A673 (cell line): ENCODE measurements around the gene CPNE1. TPM values are rescaled to one million over a fixed set of nuclear protein-coding genes. Genes with fewer than 3 reads are reported as not detected.
A peak's percentile ranks its signal among the peaks of the same experiment; 100 is the strongest.

Experiments
- BruUV-seq: library from RNA; stranded (reverse); fragments of 400-500 nt; replicated peaks from 2 replicates; lab custom pipeline; 2021; lab: Mats Ljungman, UMichigan
- CTCF ChIA-PET: fragments of 300-600 bp; sonication (Branson Sonifier 250); formaldehyde crosslinking; loops from one replicate; lab custom pipeline; 2022; ENCODE audit warnings: antibody characterized with exemption; lab: Charles Lee
- POLR2A ChIA-PET: fragments of 300-600 bp; sonication (Branson Sonifier 250); formaldehyde crosslinking; loops from one replicate; lab custom pipeline; 2022; ENCODE audit warnings: antibody characterized with exemption; ENCODE audit not compliant: low non-redundant PET; lab: Charles Lee
- DNase-seq: peaks from one replicate; pipeline ENCODE4 v3.0.0-alpha.2; 2015; ENCODE audit warnings: low spot score
- H3K27ac ChIP-seq: fragments of 200-600 bp; sonication (generic); 2 replicates; pipeline ENCODE4 v1.5.1; 2016; ENCODE audit warnings: mixed run types, low read depth, mild to moderate bottlenecking, mixed read lengths, antibody characterized with exemption, low read length; ENCODE audit not compliant: poor library complexity, severe bottlenecking
- H3K27me3 ChIP-seq: fragments of 200-600 bp; sonication (generic); replicated peaks from 2 replicates; pipeline ENCODE4 v1.6.1; 2017; ENCODE audit warnings: mixed run types, low read depth, mild to moderate bottlenecking, mixed read lengths, antibody characterized with exemption, low read length; ENCODE audit not compliant: insufficient read depth, poor library complexity
- H3K36me3 ChIP-seq: fragments of 200-600 bp; sonication (generic); 2 replicates; pipeline ENCODE4 v1.6.1; 2016; ENCODE audit warnings: mixed run types, mild to moderate bottlenecking, mixed read lengths, antibody characterized with exemption, low read length; ENCODE audit not compliant: insufficient read depth, poor library complexity, severe bottlenecking
- H3K4me1 ChIP-seq: fragments of 200-600 bp; sonication (generic); 2 replicates; pipeline ENCODE4 v1.6.1; 2017; ENCODE audit warnings: mixed run types, mild to moderate bottlenecking, mixed read lengths, antibody characterized with exemption, low read length; ENCODE audit not compliant: insufficient read depth, poor library complexity, severe bottlenecking
- H3K4me3 ChIP-seq: fragments of 200-600 bp; sonication (generic); 2 replicates; pipeline ENCODE4 v1.5.1; 2016; ENCODE audit warnings: low read depth, mixed run types, mild to moderate bottlenecking, mixed read lengths, low read length; ENCODE audit not compliant: poor library complexity, severe bottlenecking
- H3K9me3 ChIP-seq: fragments of 200-600 bp; sonication (generic); 2 replicates; pipeline ENCODE4 v1.6.1; 2016; ENCODE audit warnings: mixed run types, low read depth, mild to moderate bottlenecking, mixed read lengths, antibody characterized with exemption, low read length; ENCODE audit not compliant: poor library complexity, severe bottlenecking
- EZH2 ChIP-seq: fragments of 200-600 bp; sonication (generic); IDR thresholded peaks from 2 replicates; pipeline ENCODE4 v1.6.1; 2017; ENCODE audit warnings: borderline replicate concordance, low read depth, mild to moderate bottlenecking, mixed read lengths, antibody characterized with exemption, low read length; ENCODE audit not compliant: poor library complexity, severe bottlenecking
- intact Hi-C: fragments of 100-400 bp; cut with micrococcal nuclease; formaldehyde crosslinking; loops from one replicate; pipeline ENCODE4 v1.10.0; 2022; ENCODE audit not compliant: unreplicated experiment
- total RNA-seq: library from RNA; stranded (reverse); gene quantifications from 2 replicates; pipeline ENCODE4 v1.2.3, GENCODE V29; 2021
- TF ChIP-seq, protein P1 (sequence below): fragments of 300-800, 200-600 bp; sonication (generic); conservative IDR thresholded peaks from 2 replicates; pipeline ENCODE4 v1.5.1; 2017; ENCODE audit warnings: low read depth, mild to moderate bottlenecking, antibody characterized with exemption, low read length, moderate library complexity, mixed read lengths

The CPNE1 gene
- total RNA-seq, 1 experiment from 2014 or later: 273 TPM

DNA sequence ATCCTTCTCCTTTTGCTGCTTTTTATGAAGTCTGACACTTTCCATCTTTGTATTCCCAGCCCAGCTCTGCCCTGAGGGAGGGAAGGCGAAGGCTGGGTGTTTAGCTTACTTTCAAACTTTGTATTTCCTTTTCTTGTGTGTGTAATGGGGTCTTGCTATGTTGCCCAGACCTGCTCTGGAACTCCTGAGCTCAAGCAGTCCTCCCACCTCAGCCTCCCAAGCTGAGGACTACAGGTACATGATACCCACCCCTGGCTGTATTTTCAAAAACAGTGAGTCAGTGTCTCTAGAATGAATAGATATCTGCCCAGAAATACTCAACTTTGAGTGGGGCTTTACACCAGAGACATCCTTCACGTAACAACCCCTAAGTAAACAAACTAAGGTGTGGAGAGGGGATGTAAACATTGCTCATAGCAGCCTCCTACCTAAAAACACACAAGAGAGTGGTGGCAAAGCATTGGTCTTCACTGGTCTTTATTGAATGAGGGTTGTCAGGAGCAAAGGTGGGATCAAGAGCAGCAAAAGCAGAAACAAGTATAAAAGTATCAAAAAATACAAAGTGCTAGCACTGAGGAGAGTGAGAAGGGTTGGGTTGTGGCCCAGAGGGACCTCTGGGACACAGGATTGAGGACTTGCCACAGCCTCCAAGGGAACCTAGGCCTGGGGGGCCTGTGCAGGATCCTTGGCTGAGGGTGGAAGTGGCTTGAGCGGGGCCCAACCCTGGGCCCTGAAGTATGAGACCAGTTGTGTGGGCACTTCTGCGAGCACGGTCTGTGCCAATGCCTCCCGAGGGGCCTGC, 38.9 kb downstream of the CPNE1 start:
- CTCF ChIA-PET: no interaction called here
- POLR2A ChIA-PET: no interaction called here
- Histone ChIP-seq H3K36me3 (peaks cover 33% of the 10 kb centered on the region), H3K27me3 (no peaks in the 10 kb centered on the region), H3K27ac (no peak overlapping the region), H3K9me3 (no peaks in the 10 kb centered on the region), H3K4me1 (no peaks in the 10 kb centered on the region), H3K4me3 (no peak overlapping the region)
- no peak for TF ChIP-seq EZH2
- TF ChIP-seq, protein P1, sequence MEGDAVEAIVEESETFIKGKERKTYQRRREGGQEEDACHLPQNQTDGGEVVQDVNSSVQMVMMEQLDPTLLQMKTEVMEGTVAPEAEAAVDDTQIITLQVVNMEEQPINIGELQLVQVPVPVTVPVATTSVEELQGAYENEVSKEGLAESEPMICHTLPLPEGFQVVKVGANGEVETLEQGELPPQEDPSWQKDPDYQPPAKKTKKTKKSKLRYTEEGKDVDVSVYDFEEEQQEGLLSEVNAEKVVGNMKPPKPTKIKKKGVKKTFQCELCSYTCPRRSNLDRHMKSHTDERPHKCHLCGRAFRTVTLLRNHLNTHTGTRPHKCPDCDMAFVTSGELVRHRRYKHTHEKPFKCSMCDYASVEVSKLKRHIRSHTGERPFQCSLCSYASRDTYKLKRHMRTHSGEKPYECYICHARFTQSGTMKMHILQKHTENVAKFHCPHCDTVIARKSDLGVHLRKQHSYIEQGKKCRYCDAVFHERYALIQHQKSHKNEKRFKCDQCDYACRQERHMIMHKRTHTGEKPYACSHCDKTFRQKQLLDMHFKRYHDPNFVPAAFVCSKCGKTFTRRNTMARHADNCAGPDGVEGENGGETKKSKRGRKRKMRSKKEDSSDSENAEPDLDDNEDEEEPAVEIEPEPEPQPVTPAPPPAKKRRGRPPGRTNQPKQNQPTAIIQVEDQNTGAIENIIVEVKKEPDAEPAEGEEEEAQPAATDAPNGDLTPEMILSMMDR: no peak
- intact Hi-C loops: no loop called here
- no peak for DNase-seq
- BruUV-seq: no TSS peak

DNA sequence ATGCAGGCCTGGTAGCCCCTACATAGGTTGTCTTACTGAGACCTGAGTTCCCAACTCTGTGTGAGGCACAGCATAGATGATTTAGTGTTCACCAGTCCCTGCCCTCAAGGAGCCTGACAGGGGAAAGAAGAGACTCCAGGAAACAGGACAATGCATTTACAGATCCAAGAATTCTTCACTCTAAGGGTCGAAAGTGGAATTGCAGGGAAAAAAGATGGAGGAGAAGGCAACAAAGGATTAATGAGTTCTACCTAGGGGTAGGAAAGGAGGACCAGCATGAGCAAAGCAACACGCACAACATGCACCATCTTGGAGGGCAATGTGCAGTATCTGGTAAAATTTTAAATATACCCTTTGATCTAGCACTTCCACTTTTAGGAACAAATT, 43.1 kb downstream of the CPNE1 start:
- Histone ChIP-seq H3K27me3 (no peaks in the 10 kb centered on the region), H3K4me3 (no peak overlapping the region), H3K27ac (no peak overlapping the region), H3K4me1 (peaks cover 21% of the 10 kb centered on the region), H3K36me3 (peaks cover 12% of the 10 kb centered on the region), H3K9me3 (no peaks in the 10 kb centered on the region)
- intact Hi-C loops: no loop called here
- no TSS peak for BruUV-seq
- TF ChIP-seq EZH2: no peak
- TF ChIP-seq, protein P1: 0 out of 2 replicates have a peak, but pooled peaks have one; percentile 18
- ChIA-PET CTCF (no interaction called here), POLR2A (no interaction called here)
- DNase-seq: no peak

DNA sequence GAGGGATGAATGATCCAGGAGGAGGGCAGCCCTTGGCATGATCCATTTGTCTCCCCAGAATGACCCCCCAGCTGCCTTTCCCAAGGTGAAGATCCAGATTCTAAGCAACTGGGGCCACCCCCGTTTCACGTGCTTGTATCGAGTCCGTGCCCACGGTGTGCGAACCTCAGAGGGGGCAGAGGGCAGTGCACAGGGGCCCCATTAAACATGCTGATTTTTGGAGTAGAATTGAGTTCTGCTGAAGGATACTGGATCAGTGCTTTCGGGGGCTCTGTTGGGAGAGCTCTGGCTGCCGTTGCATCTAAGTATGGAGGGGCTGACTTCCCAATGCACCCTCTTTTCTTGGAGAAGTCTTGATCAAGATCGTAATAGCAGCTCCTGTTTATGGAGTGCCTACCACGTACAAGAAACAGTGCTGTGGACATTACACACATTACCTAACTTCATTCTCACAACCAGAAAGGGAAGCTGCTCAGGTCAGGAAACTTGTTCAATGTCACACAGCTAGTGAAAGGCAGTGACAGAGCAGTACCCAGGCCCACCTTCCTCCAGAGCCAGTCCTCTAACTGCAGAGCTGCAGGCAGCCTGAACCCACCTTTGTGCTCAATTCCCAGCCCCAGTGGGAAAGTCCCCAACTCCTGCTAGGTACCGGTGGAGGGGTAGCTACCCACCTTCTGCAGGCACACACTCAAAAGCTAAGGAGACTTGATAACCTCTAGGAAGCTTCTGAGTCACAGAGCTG, 43.7 kb downstream of the CPNE1 start:
- peaks cover 21% of the 10 kb centered on the region for H3K4me1 ChIP-seq
- TF ChIP-seq, protein P1: no peak
- no peak for TF ChIP-seq EZH2
- ChIA-PET CTCF (interaction anchor here (0.6 kb wide), 1 partner anchor 458 kb away, joined by 4 read pairs; no protein-coding TSS in a partner anchor), POLR2A (no interaction called here)
- H3K4me3 ChIP-seq: no peak overlapping the region
- H3K9me3 ChIP-seq: no peaks in the 10 kb centered on the region
- H3K27me3 ChIP-seq: no peaks in the 10 kb centered on the region
- no peak overlapping the region for H3K27ac ChIP-seq
- H3K36me3 ChIP-seq: peaks cover 7% of the 10 kb centered on the region
- intact Hi-C loops: no loop called here
- DNase-seq: no peak
- BruUV-seq: no TSS peak
